ENCODE measurements around the gene EIF4G3.

Gene EIF4G3

GRCh38 chr1:21217812-21218596, 41.3 kb upstream of the EIF4G3 start:
- TF ChIP-seq POLR2AphosphoS5 (IDR thresholded peaks at IDR 0.05; ENCODE audit: low read depth, low read length) (no peak), TAF1 (IDR thresholded peaks at IDR 0.05; ENCODE audit: borderline replicate concordance, insufficient read depth, low read length) (no peak), SIN3A (IDR thresholded peaks at IDR 0.05; ENCODE audit: borderline replicate concordance, insufficient read depth, low read length) (no peak)

- TF ChIP-seq REST (IDR thresholded peaks at IDR 0.05; ENCODE audit: insufficient read depth in 1 of 2, low read depth in 2 of 2, low read length in 2 of 2) (no peak), TAF1 (IDR thresholded peaks at IDR 0.05; ENCODE audit: borderline replicate concordance, insufficient read depth, low read length) (no peak), SIN3A (IDR thresholded peaks at IDR 0.05; ENCODE audit: borderline replicate concordance, insufficient read depth, low read length) (no peak), FOXP2 (optimal IDR thresholded peaks at IDR 0.05; ENCODE audit: borderline replicate concordance, extremely low read depth, extremely low read length, insufficient read depth) (no peak), POLR2AphosphoS5 (IDR thresholded peaks at IDR 0.05; ENCODE audit: low read depth, low read length) (no peak)
Measured at GRCh38 chr1:21216835-21217811, 40.4 kb upstream of the EIF4G3 start.

DNA sequence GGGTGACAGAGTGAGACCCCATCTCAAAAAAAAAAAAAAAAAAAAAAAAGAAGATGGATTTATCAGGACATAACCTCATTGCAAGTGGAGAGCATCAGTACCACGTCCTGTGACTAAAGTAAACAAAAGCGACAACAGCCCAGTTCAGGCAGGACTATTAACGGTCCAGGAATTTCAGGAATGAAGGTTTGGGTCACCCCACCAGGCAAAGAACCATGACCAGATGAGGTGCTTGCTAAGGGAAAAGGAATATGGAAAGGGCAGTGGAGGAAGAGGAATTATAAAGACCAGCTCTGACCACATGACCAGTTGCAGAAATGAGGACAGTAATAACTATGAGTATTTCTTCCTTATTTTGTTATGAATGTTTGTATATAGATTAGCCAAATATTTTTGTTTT, 35.4 kb upstream of the EIF4G3 start:
- TF ChIP-seq POLR2AphosphoS5 (IDR thresholded peaks at IDR 0.05; ENCODE audit: low read depth, low read length), result no peak
- no peak for TF ChIP-seq SIN3A (IDR thresholded peaks at IDR 0.05; ENCODE audit: borderline replicate concordance, insufficient read depth, low read length)
- no peak for TF ChIP-seq FOXP2 (optimal IDR thresholded peaks at IDR 0.05; ENCODE audit: borderline replicate concordance, extremely low read depth, extremely low read length, insufficient read depth)
- TF ChIP-seq TAF1 (IDR thresholded peaks at IDR 0.05; ENCODE audit: borderline replicate concordance, insufficient read depth, low read length), result no peak
- no peak for TF ChIP-seq REST (IDR thresholded peaks at IDR 0.05; ENCODE audit: insufficient read depth in 1 of 2, low read depth in 2 of 2, low read length in 2 of 2)

- TF ChIP-seq FOXP2 (optimal IDR thresholded peaks at IDR 0.05; ENCODE audit: borderline replicate concordance, extremely low read depth, extremely low read length, insufficient read depth) (no peak), TAF1 (IDR thresholded peaks at IDR 0.05; ENCODE audit: borderline replicate concordance, insufficient read depth, low read length) (no peak), REST (IDR thresholded peaks at IDR 0.05; ENCODE audit: insufficient read depth in 1 of 2, low read depth in 2 of 2, low read length in 2 of 2) (no peak), SIN3A (IDR thresholded peaks at IDR 0.05; ENCODE audit: borderline replicate concordance, insufficient read depth, low read length) (no peak), POLR2AphosphoS5 (IDR thresholded peaks at IDR 0.05; ENCODE audit: low read depth, low read length) (no peak)
Measured at GRCh38 chr1:21206117-21206516, 29.4 kb upstream of the EIF4G3 start.

DNA sequence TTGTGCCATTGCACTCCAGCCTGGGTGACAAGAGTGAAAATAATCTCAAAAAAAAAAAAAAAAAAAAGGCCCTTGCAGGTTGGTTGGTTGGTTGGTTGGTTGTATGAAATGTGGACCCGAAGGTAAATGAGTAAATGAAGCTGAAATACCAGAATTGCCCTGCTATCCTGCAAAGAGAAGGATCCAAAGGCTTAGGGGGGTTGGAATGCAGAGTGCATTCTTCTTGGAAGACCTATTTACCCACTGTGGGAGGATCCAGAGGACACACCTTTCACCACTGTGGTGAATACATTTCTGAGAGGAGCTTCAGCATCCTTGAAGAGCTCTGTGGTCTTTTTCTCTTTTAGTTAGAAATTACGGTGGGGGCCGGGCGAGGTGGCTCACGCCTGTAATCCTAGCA, 28.7 kb upstream of the EIF4G3 start:
- TF ChIP-seq TAF1 (IDR thresholded peaks at IDR 0.05; ENCODE audit: borderline replicate concordance, insufficient read depth, low read length), result no peak
- no peak for TF ChIP-seq SIN3A (IDR thresholded peaks at IDR 0.05; ENCODE audit: borderline replicate concordance, insufficient read depth, low read length)
- no peak for TF ChIP-seq POLR2AphosphoS5 (IDR thresholded peaks at IDR 0.05; ENCODE audit: low read depth, low read length)
- TF ChIP-seq FOXP2 (optimal IDR thresholded peaks at IDR 0.05; ENCODE audit: borderline replicate concordance, extremely low read depth, extremely low read length, insufficient read depth), result no peak
- no peak for TF ChIP-seq REST (IDR thresholded peaks at IDR 0.05; ENCODE audit: insufficient read depth in 1 of 2, low read depth in 2 of 2, low read length in 2 of 2)
